AG09319 (cell line): Measurements from ENCODE around the gene UVRAG.

Experiments
- DNase-seq: peaks from one replicate; pipeline ENCODE4 v3.0.0-alpha.2; 2010; ENCODE audit warnings: low read depth; ENCODE audit errors: extremely low read depth
- CTCF ChIP-seq: IDR thresholded peaks from 2 replicates; pipeline ENCODE4 v1.5.1; 2011; ENCODE audit warnings: low read depth, mild to moderate bottlenecking, inconsistent platforms, low read length, moderate library complexity

The UVRAG gene

GRCh38 chr11:76119779-76120178 is 304.8 kb downstream of the UVRAG start:
- no peak for TF ChIP-seq CTCF
- no peak for DNase-seq

GRCh38 chr11:76120513-76121101 is 305.6 kb downstream of the UVRAG start:
- no peak for DNase-seq
- no peak for TF ChIP-seq CTCF

GRCh38 chr11:76123248-76123647 is 308.2 kb downstream of the UVRAG start:
- TF ChIP-seq CTCF, result no peak
- DNase-seq, result no peak

GRCh38 chr11:76124905-76125770 is 310.1 kb downstream of the UVRAG start:
- no peak for DNase-seq
- no peak for TF ChIP-seq CTCF

GRCh38 chr11:76129729-76130128 is 314.7 kb downstream of the UVRAG start:
- DNase-seq, result no peak
- TF ChIP-seq CTCF, result no peak

GRCh38 chr11:76131142-76131541 is 316.1 kb downstream of the UVRAG start:
- no peak for DNase-seq
- no peak for TF ChIP-seq CTCF

GRCh38 chr11:76131671-76132631 is 316.9 kb downstream of the UVRAG start:
- TF ChIP-seq CTCF, result no peak

More at GRCh38 chr11:76131671-76132631, 316.9 kb downstream of the UVRAG start:
- DNase-seq, result no peak
